PC-9 (cell line): ENCODE results near the gene FAH. TPM values are rescaled to one million over a fixed set of nuclear protein-coding genes. Genes with fewer than 3 reads are reported as not detected.

Experiments
- BruUV-seq: library from RNA; stranded (reverse); fragments of 400-500 nt; replicated peaks from 2 replicates; lab custom pipeline; 2021; lab: Mats Ljungman, UMichigan
- CTCF ChIA-PET: fragments of 300-600 bp; sonication (Branson Sonifier 250); formaldehyde crosslinking; loops from one replicate; lab custom pipeline; 2022; ENCODE audit warnings: antibody characterized with exemption; lab: Charles Lee
- POLR2A ChIA-PET: fragments of 300-600 bp; sonication (Branson Sonifier 250); formaldehyde crosslinking; loops from one replicate; lab custom pipeline; 2022; ENCODE audit warnings: antibody characterized with exemption; ENCODE audit not compliant: unreplicated experiment; lab: Charles Lee
- DNase-seq, 2 experiments: peaks; one replicate each; pipeline versions ENCODE4 v3.0.0 to v3.0.0-alpha.2; 2015 to 2022; ENCODE audit warnings: mixed read lengths in 1 of 2
- H2AFZ ChIP-seq: fragments of 200-600 bp; sonication (generic); 2 replicates; pipeline ENCODE4 v1.8.1; 2017; ENCODE audit warnings: antibody characterized with exemption
- H3F3A ChIP-seq: fragments of 200-600 bp; sonication (generic); 2 replicates; pipeline ENCODE4 v1.8.1; 2017; ENCODE audit warnings: antibody characterized with exemption, mild to moderate bottlenecking, low read depth; ENCODE audit not compliant: insufficient read depth
- H3K27ac ChIP-seq: fragments of 200-600 bp; sonication (generic); 2 replicates; pipeline ENCODE4 v1.6.1; 2016; ENCODE audit warnings: mixed run types
- H3K27me3 ChIP-seq: fragments of 200-600 bp; sonication (generic); 2 replicates; pipeline ENCODE4 v1.6.1; 2016; ENCODE audit warnings: low read depth, mixed run types; ENCODE audit not compliant: insufficient read depth
- H3K36me3 ChIP-seq: fragments of 200-600 bp; sonication (generic); 2 replicates; pipeline ENCODE4 v1.6.1; 2016; ENCODE audit warnings: low read depth, mixed run types
- H3K4me1 ChIP-seq: fragments of 200-600 bp; sonication (generic); replicated peaks from 2 replicates; pipeline ENCODE4 v1.6.1; 2016; ENCODE audit warnings: mixed run types; ENCODE audit not compliant: insufficient read depth
- H3K4me2 ChIP-seq: fragments of 200-600 bp; sonication (generic); 2 replicates; pipeline ENCODE4 v1.6.1; 2017; ENCODE audit warnings: mixed run types
- H3K4me3 ChIP-seq: fragments of 200-600 bp; sonication (generic); 2 replicates; pipeline ENCODE4 v1.6.1; 2016; ENCODE audit warnings: mixed run types
- H3K79me2 ChIP-seq: fragments of 200-600 bp; sonication (generic); 2 replicates; pipeline ENCODE4 v1.6.1; 2017; ENCODE audit warnings: low read depth, mixed run types
- H3K9me2 ChIP-seq: fragments of 200-600 bp; sonication (generic); 2 replicates; pipeline ENCODE4 v1.8.1; 2017; ENCODE audit warnings: mild to moderate bottlenecking; ENCODE audit not compliant: insufficient read depth
- H3K9me3 ChIP-seq: fragments of 200-600 bp; sonication (generic); 2 replicates; pipeline ENCODE4 v1.8.1; 2016; ENCODE audit warnings: low read depth; ENCODE audit not compliant: insufficient read depth
- H4K20me1 ChIP-seq: fragments of 200-600 bp; sonication (generic); 2 replicates; pipeline ENCODE4 v1.8.1; 2017; ENCODE audit not compliant: insufficient read depth
- EZH2 ChIP-seq: fragments of 200-600 bp; sonication (generic); IDR thresholded peaks from 2 replicates; pipeline ENCODE4 v1.8.0; 2017; ENCODE audit warnings: antibody characterized with exemption, low read depth
- intact Hi-C: fragments of 100-400 bp; cut with micrococcal nuclease; formaldehyde crosslinking; loops from one replicate; pipeline ENCODE4 v1.10.0; 2022; ENCODE audit not compliant: unreplicated experiment
- total RNA-seq: library from RNA; stranded (reverse); gene quantifications from 2 replicates; pipeline ENCODE4 v1.2.3, GENCODE V29; 2021
- TF ChIP-seq, protein P1 (sequence below): fragments of 200-600 bp; sonication (generic); conservative IDR thresholded peaks from 2 replicates; pipeline ENCODE4 v1.6.1; 2017; ENCODE audit warnings: mixed run types, antibody characterized with exemption, mild to moderate bottlenecking, moderate library complexity

Gene FAH
- total RNA-seq, 1 experiment from 2014 or later = 75.5 TPM

GRCh38 chr15:80142646-80143045, 10.2 kb upstream of the FAH start:
- TF ChIP-seq, protein P1, sequence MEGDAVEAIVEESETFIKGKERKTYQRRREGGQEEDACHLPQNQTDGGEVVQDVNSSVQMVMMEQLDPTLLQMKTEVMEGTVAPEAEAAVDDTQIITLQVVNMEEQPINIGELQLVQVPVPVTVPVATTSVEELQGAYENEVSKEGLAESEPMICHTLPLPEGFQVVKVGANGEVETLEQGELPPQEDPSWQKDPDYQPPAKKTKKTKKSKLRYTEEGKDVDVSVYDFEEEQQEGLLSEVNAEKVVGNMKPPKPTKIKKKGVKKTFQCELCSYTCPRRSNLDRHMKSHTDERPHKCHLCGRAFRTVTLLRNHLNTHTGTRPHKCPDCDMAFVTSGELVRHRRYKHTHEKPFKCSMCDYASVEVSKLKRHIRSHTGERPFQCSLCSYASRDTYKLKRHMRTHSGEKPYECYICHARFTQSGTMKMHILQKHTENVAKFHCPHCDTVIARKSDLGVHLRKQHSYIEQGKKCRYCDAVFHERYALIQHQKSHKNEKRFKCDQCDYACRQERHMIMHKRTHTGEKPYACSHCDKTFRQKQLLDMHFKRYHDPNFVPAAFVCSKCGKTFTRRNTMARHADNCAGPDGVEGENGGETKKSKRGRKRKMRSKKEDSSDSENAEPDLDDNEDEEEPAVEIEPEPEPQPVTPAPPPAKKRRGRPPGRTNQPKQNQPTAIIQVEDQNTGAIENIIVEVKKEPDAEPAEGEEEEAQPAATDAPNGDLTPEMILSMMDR = no peak
- no peak for TF ChIP-seq EZH2
- ChIA-PET CTCF (no interaction called here), POLR2A (no interaction called here)
- no peak for DNase-seq
- Histone ChIP-seq H3K4me3 (no peak overlapping the region), H3K4me1 (no peaks in the 10 kb centered on the region), H3K9me3 (no peaks in the 10 kb centered on the region), H3K36me3 (peaks cover 4% of the 10 kb centered on the region; the same call in 1 of the 2 replicates), H3K4me2 (no peak overlapping the region), H3K27me3 (no peaks in the 10 kb centered on the region), H3K79me2 (no peaks in the 10 kb centered on the region), H3F3A (peaks cover 14% of the 10 kb centered on the region; the same call in 1 of the 2 replicates), H2AFZ (no peak overlapping the region), H4K20me1 (no peaks in the 10 kb centered on the region), H3K27ac (no peak overlapping the region), H3K9me2 (no peaks in the 10 kb centered on the region)
- no TSS peak for BruUV-seq
- intact Hi-C loops = no loop called here

- TF ChIP-seq, protein P1 = no peak
- no peak for TF ChIP-seq EZH2
- Histone ChIP-seq H3F3A (peaks cover 12% of the 10 kb centered on the region), H4K20me1 (no peaks in the 10 kb centered on the region), H2AFZ (no peak overlapping the region), H3K27ac (no peak overlapping the region), H3K4me3 (no peak overlapping the region), H3K9me3 (no peaks in the 10 kb centered on the region), H3K4me2 (no peak overlapping the region), H3K79me2 (peaks cover 24% of the 10 kb centered on the region), H3K4me1 (peaks cover 26% of the 10 kb centered on the region), H3K27me3 (no peaks in the 10 kb centered on the region), H3K36me3 (0 out of 2 replicates have a peak, but pooled peaks cover 4% of the 10 kb centered on the region), H3K9me2 (no peaks in the 10 kb centered on the region)
- BruUV-seq = no TSS peak
- ChIA-PET CTCF (no interaction called here), POLR2A (no interaction called here)
- no peak for DNase-seq
- intact Hi-C loops = no loop called here
Observed at GRCh38 chr15:80151148-80151547, 1.7 kb upstream of the FAH start.

GRCh38 chr15:80151576-80151975, 1.2 kb upstream of the FAH start:
- Histone ChIP-seq H3K4me3 (no peak overlapping the region), H3K9me3 (no peaks in the 10 kb centered on the region), H3K9me2 (no peaks in the 10 kb centered on the region), H3K36me3 (0 out of 2 replicates have a peak, but pooled peaks cover 4% of the 10 kb centered on the region), H3K79me2 (peaks cover 24% of the 10 kb centered on the region), H2AFZ (peak overlapping the region; percentile 96; the same call in 1 of the 2 replicates), H4K20me1 (no peaks in the 10 kb centered on the region), H3K27ac (no peak overlapping the region; the same call in 1 of the 2 replicates), H3K4me2 (peak overlapping the region; percentile 88), H3F3A (peaks cover 12% of the 10 kb centered on the region), H3K4me1 (peaks cover 26% of the 10 kb centered on the region), H3K27me3 (no peaks in the 10 kb centered on the region)
- BruUV-seq = no TSS peak
- ChIA-PET CTCF (no interaction called here), POLR2A (interaction anchor here (0.6 kb wide), 1 partner anchor 255 kb away, joined by 5 read pairs; no protein-coding TSS in a partner anchor)
- TF ChIP-seq, protein P1 = no peak
- no peak for TF ChIP-seq EZH2
- no peak for DNase-seq
- intact Hi-C loops = no loop called here
